ENCODE measurements around the gene STRADA. TPM values are rescaled to one million over a fixed set of nuclear protein-coding genes. Genes with fewer than 3 reads are reported as not detected.

STRADA gene, protein sequence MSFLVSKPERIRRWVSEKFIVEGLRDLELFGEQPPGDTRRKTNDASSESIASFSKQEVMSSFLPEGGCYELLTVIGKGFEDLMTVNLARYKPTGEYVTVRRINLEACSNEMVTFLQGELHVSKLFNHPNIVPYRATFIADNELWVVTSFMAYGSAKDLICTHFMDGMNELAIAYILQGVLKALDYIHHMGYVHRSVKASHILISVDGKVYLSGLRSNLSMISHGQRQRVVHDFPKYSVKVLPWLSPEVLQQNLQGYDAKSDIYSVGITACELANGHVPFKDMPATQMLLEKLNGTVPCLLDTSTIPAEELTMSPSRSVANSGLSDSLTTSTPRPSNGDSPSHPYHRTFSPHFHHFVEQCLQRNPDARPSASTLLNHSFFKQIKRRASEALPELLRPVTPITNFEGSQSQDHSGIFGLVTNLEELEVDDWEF
- total RNA-seq (10 to 100 TPM; 57.0 to 57.1 TPM), polyA plus RNA-seq (10 to 100 TPM; 17.8 to 24.5 (median 23.6) TPM), total RNA-seq (6.1 to 25.1 (median 14.1) reads per million in 6 experiments)

DNA sequence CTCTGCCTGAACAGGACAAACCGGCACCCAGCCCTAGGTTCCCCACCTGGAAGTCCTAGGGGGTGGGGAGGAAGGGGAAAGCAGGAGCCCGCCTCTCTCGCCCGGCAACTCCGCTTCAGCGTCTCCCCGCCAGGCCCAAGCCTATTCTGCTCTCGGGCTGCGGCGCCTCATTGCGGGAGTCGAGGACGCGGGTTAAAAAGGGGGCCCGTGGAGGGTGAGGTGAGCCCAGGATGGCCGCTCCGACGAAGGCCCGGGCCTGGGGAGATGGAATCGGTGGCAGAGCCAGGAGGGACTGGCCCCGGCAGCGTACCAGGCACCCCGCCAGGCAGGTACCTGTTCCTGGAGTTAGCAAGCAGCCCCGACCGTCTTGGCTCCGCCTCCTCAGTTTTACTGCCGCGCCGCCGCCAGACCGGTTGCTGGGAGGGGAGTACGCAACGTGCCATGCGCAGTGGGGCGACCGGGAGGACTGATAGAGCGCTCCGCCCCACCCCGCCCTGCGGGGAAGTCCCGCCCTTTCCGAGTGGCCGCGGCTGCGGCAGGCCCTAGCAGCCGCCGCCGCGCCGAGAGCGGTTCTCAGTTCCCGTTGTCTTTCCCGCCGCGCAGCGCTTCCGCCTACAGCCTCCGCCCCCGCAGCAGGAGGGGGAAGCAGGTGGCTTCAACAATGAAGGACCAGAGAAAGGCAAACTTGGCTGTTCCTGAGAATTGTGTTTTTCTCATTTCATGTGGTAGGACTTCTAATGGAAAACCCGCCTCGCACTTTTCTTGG lies at the start of gene STRADA:
STRADA (minus strand) TSS at position 392 of the 766 bp plus-strand sequence. CDS start 13,430 bp downstream, outside the sequence.
- H3K27ac Mint-ChIP-seq, result peak within 1 kb of the TSS; percentile 91 to 98 (median 96)
- peaks cover 15 to 28% (median 19%) of the 10 kb centered on the region in 4 donors for H3K4me1 Mint-ChIP-seq
- H3K27me3 Mint-ChIP-seq, result no peaks in the 10 kb centered on the region
- peak; percentile 83 to 88 for ATAC-seq
- H3K4me3 Mint-ChIP-seq, result peak within 1 kb of the TSS; percentile 86 to 98 (median 93)
- H3K9me3 Mint-ChIP-seq, result no peaks in the 10 kb centered on the region
- POLR2A ChIA-PET, result interaction anchor here (0.7 to 8.9 kb wide), 27 partner anchors 8 to 765 kb away, joined by 3 to 127 read pairs (median 5); partner anchors contain the start of genes CCDC47, CEP95, DCAF7 and DDX42
- peak; percentile 93 to 99 (median 98) for DNase-seq
- H3K36me3 Mint-ChIP-seq, result peaks cover 0 to 12% (median 3%) of the 10 kb centered on the region in 3 donors

DNA sequence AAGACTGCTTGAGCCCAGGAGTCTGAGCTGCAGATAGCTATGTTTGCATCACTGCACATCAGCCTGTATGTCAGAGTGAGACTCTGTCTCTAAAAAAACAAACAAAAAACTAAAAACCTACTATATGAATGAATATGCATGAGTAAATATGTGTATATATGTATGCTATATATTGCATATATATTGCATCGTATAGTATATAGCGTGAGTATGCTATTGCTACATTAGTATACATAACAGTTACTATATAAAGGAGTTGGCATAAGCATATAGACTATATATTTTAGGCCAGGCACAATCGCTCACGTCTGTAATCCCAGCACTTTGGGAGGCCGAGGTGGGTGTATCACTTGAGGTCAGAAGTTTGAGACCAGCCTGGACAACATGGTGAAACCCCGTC lies 48.5 kb upstream of the STRADA start:
- Mint-ChIP-seq H3K27ac (no peak overlapping the region), H3K27me3 (no peaks in the 10 kb centered on the region)
- POLR2A ChIA-PET, result interaction anchor here (1.2 kb wide), 2 partner anchors 92 to 95 kb away, joined by 3 to 5 read pairs; no protein-coding TSS in a partner anchor

DNA sequence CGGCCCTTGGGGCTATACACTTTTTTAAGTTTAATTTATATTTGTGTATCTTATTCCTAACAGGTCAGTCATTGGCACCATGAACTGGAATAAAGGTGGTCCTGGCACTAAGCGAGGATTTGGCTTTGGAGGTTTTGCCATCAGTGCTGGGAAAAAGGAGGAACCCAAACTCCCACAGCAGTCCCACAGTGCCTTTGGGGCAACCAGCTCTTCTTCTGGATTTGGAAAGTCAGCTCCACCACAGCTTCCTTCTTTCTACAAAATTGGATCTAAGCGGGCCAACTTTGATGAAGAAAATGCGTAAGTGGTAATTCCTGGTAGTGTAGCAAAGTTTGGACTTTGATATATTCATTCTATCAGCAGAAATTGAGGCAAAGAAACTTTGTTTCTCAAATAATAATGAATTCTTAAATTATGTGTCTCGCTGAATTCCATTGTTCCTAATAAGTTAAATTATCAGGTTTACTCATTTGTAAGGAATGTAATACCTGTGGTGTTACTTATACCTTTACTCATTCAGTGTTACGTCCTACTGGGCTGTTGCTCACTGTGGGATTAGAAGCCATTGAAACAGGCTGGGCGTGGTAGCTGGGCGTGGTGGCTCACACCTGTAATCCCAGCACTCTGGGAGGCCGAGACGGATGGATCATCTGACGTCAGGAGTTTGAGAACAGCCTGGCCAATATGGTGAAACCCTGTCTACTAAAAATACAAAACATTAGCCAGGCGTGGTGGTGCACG lies 45.5 kb upstream of the STRADA start:
- no peaks in the 10 kb centered on the region for H3K9me3 Mint-ChIP-seq
- POLR2A ChIA-PET, result interaction anchor here (0.7 to 2.8 kb wide), 2 partner anchors 13 to 45 kb away, joined by 3 to 13 read pairs; partner anchors contain the start of genes CCDC47 and DDX42
- peak overlapping the region in 2 of 10 donors; percentile 6 to 38 for H3K27ac Mint-ChIP-seq
- H3K27me3 Mint-ChIP-seq, result no peaks in the 10 kb centered on the region
- DNase-seq, result no peak
- no peak for ATAC-seq
- H3K4me3 Mint-ChIP-seq, result no peak overlapping the region
- H3K36me3 Mint-ChIP-seq, result peaks cover 0 to 73% (median 3%) of the 10 kb centered on the region in 3 donors
- peaks cover 14 to 39% (median 29%) of the 10 kb centered on the region in 4 donors for H3K4me1 Mint-ChIP-seq

More for the DNA sequence above, 48.5 kb upstream of the STRADA start:
- Mint-ChIP-seq H3K9me3 (no peaks in the 10 kb centered on the region), H3K4me3 (no peak overlapping the region), H3K4me1 (peaks cover 2 to 20% (median 11%) of the 10 kb centered on the region in 4 donors), H3K36me3 (peaks cover 6 to 79% (median 12%) of the 10 kb centered on the region in 3 donors)
- DNase-seq (no peak), ATAC-seq (no peak)

DNA sequence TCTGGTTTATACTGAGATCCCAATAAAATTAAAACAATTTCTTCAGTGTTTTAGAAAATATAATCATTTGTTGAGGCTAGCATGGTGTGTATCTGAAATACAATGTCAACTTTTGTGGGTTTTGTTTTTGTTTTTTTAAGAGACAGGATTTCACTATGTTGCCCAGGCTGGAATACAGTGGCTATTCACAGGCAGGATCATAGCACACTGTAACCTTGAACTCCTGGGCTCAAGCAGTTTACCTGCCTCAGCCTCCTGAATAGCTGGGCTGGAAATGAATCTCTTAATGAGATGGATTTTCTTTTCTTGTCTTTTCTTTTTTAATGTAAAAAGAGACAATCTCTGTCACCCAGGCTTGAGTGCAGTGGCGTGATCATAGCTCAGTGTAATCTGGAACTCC lies 44.5 kb upstream of the STRADA start:
- Mint-ChIP-seq H3K4me1 (peaks cover 16 to 46% (median 34%) of the 10 kb centered on the region in 4 donors), H3K4me3 (no peak overlapping the region), H3K27me3 (no peaks in the 10 kb centered on the region), H3K36me3 (peaks cover 0 to 74% (median 3%) of the 10 kb centered on the region in 3 donors), H3K27ac (peak overlapping the region in 3 of 10 donors; percentile 25 to 66 (median 44)), H3K9me3 (no peaks in the 10 kb centered on the region)
- ATAC-seq (no peak), DNase-seq (no peak)
- POLR2A ChIA-PET, result interaction anchor here (2.8 kb wide), 1 partner anchor 12 kb away, joined by 13 read pairs; the partner anchor contains the start of genes CCDC47 and DDX42

DNA sequence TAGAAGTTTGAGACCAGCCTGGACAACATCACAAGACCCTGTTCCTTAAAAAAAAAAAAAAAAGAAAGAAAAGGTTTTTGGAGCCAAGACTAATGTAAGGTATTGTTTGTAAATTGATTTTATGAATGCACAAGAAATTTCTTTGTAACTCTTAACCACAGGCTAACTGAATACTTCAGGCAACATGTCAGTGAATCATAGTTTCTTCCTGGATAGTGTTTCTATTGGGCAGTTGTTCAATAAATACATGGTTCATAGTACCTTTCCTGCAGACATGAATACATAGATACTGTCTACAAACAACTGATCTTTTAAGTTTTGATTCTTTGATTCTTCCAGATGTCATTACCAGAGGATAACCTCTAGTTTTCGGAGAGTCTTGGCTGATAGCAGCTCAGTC lies 44.0 kb upstream of the STRADA start:
- Mint-ChIP-seq H3K36me3 (peaks cover 0 to 77% (median 3%) of the 10 kb centered on the region in 3 donors), H3K27ac (peak overlapping the region in 3 of 10 donors; percentile 17 to 66 (median 44)), H3K4me1 (peaks cover 18 to 49% (median 40%) of the 10 kb centered on the region in 4 donors), H3K27me3 (no peaks in the 10 kb centered on the region), H3K9me3 (no peaks in the 10 kb centered on the region), H3K4me3 (no peak overlapping the region)
- POLR2A ChIA-PET, result interaction anchor here (2.8 kb wide), 1 partner anchor 11 kb away, joined by 13 read pairs; the partner anchor contains the start of genes CCDC47 and DDX42
- ATAC-seq (no peak), DNase-seq (no peak)

DNA sequence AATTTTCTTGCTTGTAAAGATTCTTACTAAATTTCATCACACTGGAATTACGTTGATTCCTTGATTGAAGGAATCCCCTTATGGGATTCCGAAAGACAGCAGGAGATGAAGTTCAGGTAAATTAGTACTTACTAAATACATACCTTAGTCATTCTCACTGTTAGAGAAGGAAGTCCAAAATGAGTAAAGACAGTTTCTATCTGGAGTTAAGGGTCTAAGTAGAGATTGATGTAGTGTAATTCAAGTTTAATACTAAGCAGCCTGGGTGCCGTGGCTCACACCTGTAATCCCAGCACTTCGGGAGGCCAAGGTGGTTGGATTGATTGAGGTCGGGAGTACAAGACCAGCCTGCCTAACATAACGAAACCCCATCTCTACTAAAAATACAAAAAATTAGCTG lies 41.9 kb upstream of the STRADA start:
- H3K27ac Mint-ChIP-seq, result peak overlapping the region in 9 of 10 donors; percentile 2 to 89 (median 48)
- POLR2A ChIA-PET, result interaction anchor here (1.1 to 2.5 kb wide), 2 partner anchors 9 to 85 kb away, joined by 4 to 12 read pairs; partner anchors contain the start of genes CCDC47 and DDX42
- DNase-seq, result no peak
- ATAC-seq, result no peak
- peak overlapping the region in 1 of 10 donors; percentile 22 for H3K4me3 Mint-ChIP-seq
- H3K27me3 Mint-ChIP-seq, result no peaks in the 10 kb centered on the region
- no peaks in the 10 kb centered on the region for H3K9me3 Mint-ChIP-seq
- peaks cover 0 to 78% (median 3%) of the 10 kb centered on the region in 3 donors for H3K36me3 Mint-ChIP-seq
- H3K4me1 Mint-ChIP-seq, result peaks cover 24 to 65% (median 54%) of the 10 kb centered on the region in 4 donors

DNA sequence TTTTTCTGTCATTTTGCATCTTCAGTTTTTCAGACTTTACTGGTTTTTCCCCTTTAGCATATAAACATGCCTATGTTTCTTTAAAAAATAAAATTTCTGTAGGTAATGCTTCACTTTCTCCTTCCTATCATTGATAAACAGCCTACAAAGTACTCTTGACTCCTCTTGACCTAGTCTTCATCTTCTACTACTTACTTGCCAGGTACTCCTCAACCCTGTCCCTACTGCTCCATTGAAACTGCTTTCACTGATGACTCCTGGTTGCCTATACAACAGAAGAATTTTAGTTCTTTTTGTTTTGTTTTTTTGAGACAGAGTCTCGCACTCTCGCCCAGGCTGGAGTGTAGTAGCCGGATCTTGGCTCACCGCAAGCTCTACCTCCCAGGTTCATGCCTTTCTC lies 39.3 kb upstream of the STRADA start:
- peak overlapping the region in 2 of 10 donors; percentile 23 to 36 for H3K4me3 Mint-ChIP-seq
- no peaks in the 10 kb centered on the region for H3K27me3 Mint-ChIP-seq
- H3K4me1 Mint-ChIP-seq, result peaks cover 37 to 88% (median 76%) of the 10 kb centered on the region in 4 donors
- peaks cover 0 to 84% (median 0%) of the 10 kb centered on the region in 3 donors for H3K36me3 Mint-ChIP-seq
- POLR2A ChIA-PET, result interaction anchor here (0.5 to 1.0 kb wide), 2 partner anchors 74 to 214 kb away, joined by 3 to 4 read pairs; no protein-coding TSS in a partner anchor
- ATAC-seq (no peak), DNase-seq (no peak)
- H3K9me3 Mint-ChIP-seq, result no peaks in the 10 kb centered on the region
- peak overlapping the region in 4 of 10 donors; percentile 42 to 85 (median 66) for H3K27ac Mint-ChIP-seq

DNA sequence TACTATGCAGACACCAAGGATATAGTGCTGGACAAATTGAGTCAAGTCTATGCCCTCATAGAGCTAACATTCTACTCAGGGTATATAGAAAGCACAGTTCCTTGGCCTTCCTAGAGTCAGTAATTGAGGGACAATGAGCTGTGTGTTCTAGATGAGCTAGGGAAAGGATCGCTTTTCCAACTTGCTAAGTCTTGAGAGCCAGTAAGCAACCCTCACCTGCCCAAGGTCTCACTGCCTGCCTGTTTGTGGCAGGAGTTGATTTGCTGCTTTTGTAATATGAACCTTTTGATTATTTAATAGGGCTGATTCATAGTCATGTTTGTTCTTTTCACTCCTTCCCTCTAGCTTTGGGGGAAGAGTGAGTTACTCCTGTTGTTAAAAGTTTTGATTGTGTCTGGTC lies 38.9 kb upstream of the STRADA start:
- no peaks in the 10 kb centered on the region for H3K9me3 Mint-ChIP-seq
- peak overlapping the region in 8 of 10 donors; percentile 15 to 83 (median 50) for H3K27ac Mint-ChIP-seq
- no peak for ATAC-seq
- no peaks in the 10 kb centered on the region for H3K27me3 Mint-ChIP-seq
- peaks cover 38 to 88% (median 77%) of the 10 kb centered on the region in 4 donors for H3K4me1 Mint-ChIP-seq
- POLR2A ChIA-PET, result interaction anchor here (0.5 to 1.0 kb wide), 3 partner anchors 54 to 214 kb away, joined by 3 to 4 read pairs (median 3); no protein-coding TSS in a partner anchor
- H3K4me3 Mint-ChIP-seq, result peak overlapping the region in 1 of 10 donors; percentile 34
- H3K36me3 Mint-ChIP-seq, result peaks cover 0 to 81% (median 0%) of the 10 kb centered on the region in 3 donors
- no peak for DNase-seq

DNA sequence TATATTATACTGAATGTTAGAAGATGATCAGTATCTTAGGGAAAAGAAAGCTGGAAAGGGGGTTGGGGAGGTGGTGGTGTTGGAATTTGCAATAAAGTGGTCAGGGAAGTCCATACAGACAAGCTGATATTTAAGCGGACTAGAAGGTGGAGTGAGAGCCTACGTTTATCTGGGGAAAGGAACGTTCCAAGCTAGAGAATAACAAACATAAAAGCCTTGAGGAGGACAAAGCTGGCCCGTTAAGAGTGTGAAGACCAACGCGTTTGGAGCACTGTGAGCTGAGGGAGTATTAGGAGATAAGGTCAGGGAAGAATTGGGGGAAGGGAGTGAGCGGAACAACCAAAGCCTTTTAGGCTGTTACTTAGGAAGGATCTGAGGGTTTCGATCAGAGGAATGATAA lies 33.8 kb upstream of the STRADA start:
- DNase-seq (no peak), ATAC-seq (no peak)
- POLR2A ChIA-PET, result interaction anchor here (0.7 to 6.5 kb wide), 11 partner anchors 11 to 153 kb away, joined by 3 to 264 read pairs (median 19); partner anchors contain the start of genes LIMD2, MAP3K3, PSMC5 and SMARCD2
- Mint-ChIP-seq H3K9me3 (no peaks in the 10 kb centered on the region), H3K4me3 (peak overlapping the region; percentile 87 to 99 (median 96)), H3K27ac (peak overlapping the region; percentile 21 to 100 (median 99)), H3K4me1 (peaks cover 32 to 79% (median 74%) of the 10 kb centered on the region in 4 donors), H3K27me3 (no peaks in the 10 kb centered on the region), H3K36me3 (peaks cover 0 to 49% (median 0%) of the 10 kb centered on the region in 3 donors)

DNA sequence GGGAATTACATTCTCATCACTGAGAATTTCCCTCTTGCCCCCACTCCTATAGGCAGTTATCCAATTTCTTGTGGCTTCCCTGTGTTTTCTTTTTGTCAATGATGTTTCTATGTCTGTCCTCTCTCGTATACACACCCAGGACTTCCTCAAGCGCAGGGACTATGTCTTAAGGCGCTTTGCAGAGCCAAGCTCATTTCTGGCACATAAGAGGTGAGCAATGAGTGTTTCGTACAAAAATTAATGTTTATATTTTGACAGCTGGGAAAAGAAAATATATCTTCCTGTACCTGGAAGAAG lies 33.3 kb upstream of the STRADA start:
- POLR2A ChIA-PET, result interaction anchor here (1.2 to 6.5 kb wide), 14 partner anchors 8 to 153 kb away, joined by 4 to 264 read pairs (median 22); partner anchors contain the start of genes LIMD2, MAP3K3, PSMC5 and SMARCD2
- no peaks in the 10 kb centered on the region for H3K9me3 Mint-ChIP-seq
- peak overlapping the region; percentile 78 to 100 (median 99) for H3K27ac Mint-ChIP-seq
- H3K36me3 Mint-ChIP-seq, result peaks cover 0 to 48% (median 0%) of the 10 kb centered on the region in 3 donors
- ATAC-seq (no peak), DNase-seq (peak in 3 of 10 donors; percentile 10 to 22 (median 14))
- H3K27me3 Mint-ChIP-seq, result no peaks in the 10 kb centered on the region
- peak overlapping the region; percentile 87 to 99 (median 96) for H3K4me3 Mint-ChIP-seq
- H3K4me1 Mint-ChIP-seq, result peaks cover 32 to 80% (median 74%) of the 10 kb centered on the region in 4 donors

Data from naive thymus-derived CD8-positive, alpha-beta T cell (primary cell).